Ishikawa (cell line): ENCODE results near the gene IL31RA.

Experiments
- CEBPB ChIP-seq: IDR thresholded peaks from 2 replicates; pipeline ENCODE4 v1.6.1; 2012
- EGR1 ChIP-seq: IDR thresholded peaks from 2 replicates; pipeline ENCODE4 v1.6.1; 2012
- EP300 ChIP-seq: IDR thresholded peaks from 2 replicates; pipeline ENCODE4 v1.6.1; 2012; ENCODE audit warnings: borderline replicate concordance
- FOXM1 ChIP-seq: IDR thresholded peaks from 2 replicates; pipeline ENCODE4 v1.6.1; 2012; ENCODE audit warnings: low read depth, borderline replicate concordance
- MAX ChIP-seq: IDR thresholded peaks from 2 replicates; pipeline ENCODE4 v1.6.1; 2012
- RAD21 ChIP-seq: IDR thresholded peaks from 2 replicates; pipeline ENCODE4 v1.6.1; 2012; ENCODE audit warnings: low read depth
- REST ChIP-seq: IDR thresholded peaks from 2 replicates; pipeline ENCODE4 v1.6.1; 2012; ENCODE audit warnings: low read depth, mild to moderate bottlenecking
- TAF1 ChIP-seq: IDR thresholded peaks from 2 replicates; pipeline ENCODE4 v1.6.1; 2012; ENCODE audit warnings: low read depth, mild to moderate bottlenecking
- TCF12 ChIP-seq: IDR thresholded peaks from 2 replicates; pipeline ENCODE4 v1.6.1; 2012; ENCODE audit warnings: low read depth
- TEAD4 ChIP-seq: IDR thresholded peaks from 2 replicates; pipeline ENCODE4 v1.6.1; 2012
- YY1 ChIP-seq: IDR thresholded peaks from 2 replicates; pipeline ENCODE4 v1.6.1; 2012; ENCODE audit warnings: low read depth
- TF ChIP-seq, protein P1 (sequence below): IDR thresholded peaks from 2 replicates; pipeline ENCODE4 v1.6.1; 2012

GRCh38 chr5:55897905-55898304 lies 46.7 kb downstream of the IL31RA start:
- TF ChIP-seq, protein P1, sequence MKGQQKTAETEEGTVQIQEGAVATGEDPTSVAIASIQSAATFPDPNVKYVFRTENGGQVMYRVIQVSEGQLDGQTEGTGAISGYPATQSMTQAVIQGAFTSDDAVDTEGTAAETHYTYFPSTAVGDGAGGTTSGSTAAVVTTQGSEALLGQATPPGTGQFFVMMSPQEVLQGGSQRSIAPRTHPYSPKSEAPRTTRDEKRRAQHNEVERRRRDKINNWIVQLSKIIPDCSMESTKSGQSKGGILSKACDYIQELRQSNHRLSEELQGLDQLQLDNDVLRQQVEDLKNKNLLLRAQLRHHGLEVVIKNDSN, result no peak
- no peak for TF ChIP-seq RAD21
- no peak for TF ChIP-seq FOXM1
- no peak for TF ChIP-seq REST
- no peak for TF ChIP-seq YY1
- TF ChIP-seq MAX, result no peak
- no peak for TF ChIP-seq CEBPB
- no peak for TF ChIP-seq EP300
- no peak for TF ChIP-seq EGR1
- no peak for TF ChIP-seq TCF12
- TF ChIP-seq TAF1, result no peak
- TF ChIP-seq TEAD4, result no peak
